Brain microvascular endothelial cell (primary cell): ENCODE results near the gene MRPL14.

Experiments used
- DNase-seq: peaks from one replicate; pipeline ENCODE4 v3.0.0-alpha.2; 2020
- H3K27ac ChIP-seq: fragments of 250-450 bp; sonication (Bioruptor Pico); 2 replicates; pipeline ENCODE4 v1.5.1; 2020; ENCODE audit warnings: mild to moderate bottlenecking, moderate library complexity
- H3K27me3 ChIP-seq: fragments of 250-450 bp; sonication (Bioruptor Pico); replicated peaks from 2 replicates; pipeline ENCODE4 v1.5.1; 2020; ENCODE audit warnings: mild to moderate bottlenecking
- H3K36me3 ChIP-seq: fragments of 250-450 bp; sonication (Bioruptor Pico); replicated peaks from 2 replicates; pipeline ENCODE4 v1.5.1; 2020; ENCODE audit warnings: mild to moderate bottlenecking
- H3K4me3 ChIP-seq: 2 replicates; pipeline ENCODE4 v1.5.1; 2011; ENCODE audit warnings: low read depth, mild to moderate bottlenecking, control low read depth, low read length, moderate library complexity
- CTCF ChIP-seq: IDR thresholded peaks from 2 replicates; pipeline ENCODE4 v1.5.1; 2011; ENCODE audit warnings: low read depth, mild to moderate bottlenecking, moderate library complexity, low read length, control low read depth, inconsistent platforms; ENCODE audit errors: missing control alignments
- in situ Hi-C: cut with HindIII; loops from 2 replicates; pipeline ENCODE4 v1.10.0; 2017; ENCODE audit warnings: low sequenced_read_pairs, low pct_ligation_motif_present

Gene MRPL14

GRCh38 chr6:44081753-44082152 is 45.5 kb downstream of the MRPL14 start:
- Histone ChIP-seq H3K27me3 (no peaks in the 10 kb centered on the region), H3K27ac (no peak overlapping the region), H3K36me3 (no peaks in the 10 kb centered on the region), H3K4me3 (no peak overlapping the region)
- in situ Hi-C loops = no loop called here
- no peak for TF ChIP-seq CTCF
- DNase-seq = no peak

GRCh38 chr6:44080561-44081521 is 46.4 kb downstream of the MRPL14 start:
- no peak overlapping the region for H3K4me3 ChIP-seq
- no peaks in the 10 kb centered on the region for H3K27me3 ChIP-seq
- TF ChIP-seq CTCF = no peak
- in situ Hi-C loops = no loop called here
- H3K27ac ChIP-seq = no peak overlapping the region
- DNase-seq = no peak
- no peaks in the 10 kb centered on the region for H3K36me3 ChIP-seq

GRCh38 chr6:44079672-44080071 is 47.6 kb downstream of the MRPL14 start:
- in situ Hi-C loops = no loop called here
- no peak for DNase-seq
- H3K36me3 ChIP-seq = no peaks in the 10 kb centered on the region
- no peak overlapping the region for H3K4me3 ChIP-seq
- TF ChIP-seq CTCF = no peak
- no peaks in the 10 kb centered on the region for H3K27me3 ChIP-seq
- H3K27ac ChIP-seq = no peak overlapping the region

- H3K27ac ChIP-seq = no peak overlapping the region
- in situ Hi-C loops = no loop called here
- TF ChIP-seq CTCF = peak; percentile 90
- DNase-seq = no peak
- no peaks in the 10 kb centered on the region for H3K36me3 ChIP-seq
- no peak overlapping the region for H3K4me3 ChIP-seq
- no peaks in the 10 kb centered on the region for H3K27me3 ChIP-seq
These were observed 48.2 kb downstream of the MRPL14 start for GRCh38 chr6:44078827-44079671.

GRCh38 chr6:44078219-44078826 is 48.9 kb downstream of the MRPL14 start:
- in situ Hi-C loops = no loop called here
- DNase-seq = no peak
- Histone ChIP-seq H3K4me3 (no peak overlapping the region), H3K36me3 (no peaks in the 10 kb centered on the region), H3K27me3 (no peaks in the 10 kb centered on the region), H3K27ac (no peak overlapping the region)
- TF ChIP-seq CTCF = no peak
